ENCODE data around the gene PARD3B.

The PARD3B gene

DNA sequence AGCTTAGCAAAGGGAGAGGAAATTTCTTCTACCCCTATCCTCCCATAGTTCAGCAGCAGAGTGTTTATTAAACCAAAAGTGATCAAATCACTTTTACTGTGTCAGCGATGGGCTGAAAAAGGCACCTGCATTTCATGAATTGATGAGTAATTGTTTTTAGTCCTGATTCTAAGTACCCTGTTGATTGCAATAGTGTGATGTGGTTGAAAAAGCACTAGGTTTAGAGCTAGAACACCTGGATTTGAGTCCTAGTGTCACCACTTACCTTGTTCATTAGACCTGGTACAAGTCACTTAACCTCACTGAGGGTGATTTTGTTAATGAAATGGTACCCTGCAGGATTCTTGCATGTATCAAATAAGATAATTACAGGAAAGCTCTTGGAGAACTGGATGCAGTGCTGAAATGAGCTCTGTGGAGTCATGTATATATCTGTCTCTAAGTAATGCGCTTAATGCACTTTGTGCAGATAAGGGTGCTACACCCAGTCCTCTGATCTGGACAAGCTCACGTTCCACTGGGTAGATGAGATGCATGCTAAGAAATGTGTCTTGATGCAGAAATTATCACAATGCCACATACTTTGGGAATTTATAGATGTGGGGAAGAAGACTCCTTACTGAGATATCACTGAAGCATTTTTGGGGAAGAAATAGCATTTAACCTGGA lies 289.6 kb downstream of the PARD3B start:
- H3K4me3 ChIP-seq (ENCODE audit: low read length) = no peak overlapping the region
- TF ChIP-seq CTCF (conservative IDR thresholded peaks at IDR 0.05; ENCODE audit: low read depth, low read length) = no peak
- no peak for DNase-seq (ENCODE audit: low read depth)

- no peak overlapping the region for H3K4me3 ChIP-seq (ENCODE audit: low read length)
- TF ChIP-seq CTCF (conservative IDR thresholded peaks at IDR 0.05; ENCODE audit: low read depth, low read length) = no peak
- no peak for DNase-seq (ENCODE audit: low read depth)
Observed at GRCh38 chr2:204835786-204836185, 290.5 kb downstream of the PARD3B start.

DNA sequence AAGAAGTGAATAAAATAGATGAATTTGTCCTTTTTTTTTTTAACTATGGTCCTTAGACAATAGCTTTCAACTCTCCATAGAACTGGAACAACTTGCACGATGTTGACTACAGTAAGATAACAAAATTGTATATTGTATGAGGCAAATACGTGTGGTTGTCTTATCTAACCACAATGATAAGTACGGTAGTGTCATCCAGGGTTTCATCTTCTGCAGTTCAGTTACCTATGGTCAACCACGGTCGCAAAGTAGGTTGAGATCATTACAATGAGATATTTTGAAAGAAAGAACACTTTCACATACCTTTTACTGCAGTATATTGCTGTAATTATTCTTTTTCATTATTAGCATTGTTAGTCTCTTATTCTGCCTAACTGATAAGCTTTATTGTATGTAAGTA lies 295.2 kb downstream of the PARD3B start:
- TF ChIP-seq CTCF (conservative IDR thresholded peaks at IDR 0.05; ENCODE audit: low read depth, low read length) = no peak
- DNase-seq (ENCODE audit: low read depth) = no peak
- no peak overlapping the region for H3K4me3 ChIP-seq (ENCODE audit: low read length)

DNA sequence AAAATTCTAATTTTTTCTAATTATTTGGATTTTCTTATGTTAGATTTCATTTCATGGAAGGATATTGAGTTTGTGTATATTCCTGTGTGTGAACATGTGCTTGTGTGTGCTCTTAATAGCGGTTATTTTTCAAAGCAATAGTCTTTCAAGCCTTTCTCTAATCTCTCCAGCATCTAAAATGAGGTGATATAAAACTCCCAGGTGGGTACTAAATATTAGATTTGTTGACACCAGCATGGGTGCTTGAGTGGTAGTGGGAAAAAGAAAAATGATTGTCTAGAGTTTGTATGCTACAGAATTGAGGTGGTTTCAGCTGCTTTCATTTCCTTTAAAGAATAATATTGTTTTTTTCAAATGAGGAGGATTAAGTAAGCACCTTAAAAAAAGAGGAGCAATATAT lies 296.8 kb downstream of the PARD3B start:
- no peak for TF ChIP-seq CTCF (conservative IDR thresholded peaks at IDR 0.05; ENCODE audit: low read depth, low read length)
- DNase-seq (ENCODE audit: low read depth) = no peak

GRCh38 chr2:204842661-204843485 lies 297.6 kb downstream of the PARD3B start:
- DNase-seq (ENCODE audit: low read depth) = peak; percentile 84
- peak overlapping the region; percentile 2 for H3K4me3 ChIP-seq (ENCODE audit: low read length)
- no peak for TF ChIP-seq CTCF (conservative IDR thresholded peaks at IDR 0.05; ENCODE audit: low read depth, low read length)

More for the DNA sequence above, 296.8 kb downstream of the PARD3B start:
- no peak overlapping the region for H3K4me3 ChIP-seq (ENCODE audit: low read length)

DNA sequence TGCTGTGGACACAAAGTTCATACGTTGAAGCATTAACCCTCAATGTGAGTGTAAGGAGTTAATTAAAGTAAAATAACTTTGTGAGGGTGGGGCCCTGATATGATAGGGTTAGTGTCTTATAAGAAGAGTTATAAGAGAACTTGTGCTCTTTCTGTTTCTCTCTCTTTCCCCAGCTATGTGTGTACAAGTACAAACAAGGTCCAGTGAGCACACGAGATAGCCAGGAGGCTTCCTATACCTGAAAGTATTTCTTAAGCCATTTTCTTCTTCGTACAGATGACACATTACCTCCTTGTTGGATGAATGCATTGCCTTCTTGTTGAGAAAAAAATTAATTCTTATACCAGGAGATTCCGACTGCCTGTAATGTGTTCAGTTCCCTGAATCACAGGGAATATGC lies 301.2 kb downstream of the PARD3B start:
- no peak overlapping the region for H3K4me3 ChIP-seq (ENCODE audit: low read length)
- DNase-seq (ENCODE audit: low read depth) = no peak
- TF ChIP-seq CTCF (conservative IDR thresholded peaks at IDR 0.05; ENCODE audit: low read depth, low read length) = no peak

GRCh38 chr2:204849892-204850291 lies 304.6 kb downstream of the PARD3B start:
- no peak for TF ChIP-seq CTCF (conservative IDR thresholded peaks at IDR 0.05; ENCODE audit: low read depth, low read length)
- no peak for DNase-seq (ENCODE audit: low read depth)
- no peak overlapping the region for H3K4me3 ChIP-seq (ENCODE audit: low read length)

Measured in retinal pigment epithelial cell (primary cell).